ENCODE results near the gene NTM.

DNA sequence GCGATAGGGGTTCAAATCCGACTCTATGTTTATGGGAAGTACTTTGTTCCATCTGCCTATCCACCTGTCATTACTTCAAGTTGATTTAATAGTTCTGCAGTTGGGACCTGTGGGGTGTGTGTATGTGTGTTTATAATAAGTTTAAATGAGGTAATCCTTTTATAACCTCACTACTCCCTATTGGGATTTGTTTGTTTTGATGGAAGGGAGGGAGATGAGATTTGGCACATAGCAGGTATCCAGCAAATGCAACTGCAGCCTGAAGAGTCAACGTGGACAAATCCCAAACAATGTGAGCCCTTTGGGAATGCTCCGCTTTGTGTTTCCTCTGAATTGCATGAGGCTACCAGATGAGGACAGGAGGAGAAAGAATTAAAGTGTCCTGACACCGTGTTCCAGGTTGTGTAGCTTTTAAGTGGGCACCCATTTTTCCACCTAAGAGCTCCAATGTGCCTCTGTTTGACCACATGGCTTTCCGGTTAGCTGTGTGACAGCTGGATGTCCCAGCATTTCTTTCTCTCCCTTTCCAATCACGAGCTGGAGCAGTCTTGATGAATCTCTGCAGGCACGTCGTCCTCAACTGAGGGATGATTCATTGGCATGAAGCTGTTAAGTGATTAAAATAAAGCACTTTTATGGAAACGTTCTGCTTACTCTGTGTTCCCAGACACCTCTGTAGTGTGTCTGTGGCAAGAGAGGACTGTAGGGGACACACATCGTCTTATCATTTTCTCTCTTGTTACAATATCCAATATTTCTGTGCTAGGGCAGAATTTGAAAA, 610.7 kb downstream of the NTM start:
- TF ChIP-seq, protein P1, sequence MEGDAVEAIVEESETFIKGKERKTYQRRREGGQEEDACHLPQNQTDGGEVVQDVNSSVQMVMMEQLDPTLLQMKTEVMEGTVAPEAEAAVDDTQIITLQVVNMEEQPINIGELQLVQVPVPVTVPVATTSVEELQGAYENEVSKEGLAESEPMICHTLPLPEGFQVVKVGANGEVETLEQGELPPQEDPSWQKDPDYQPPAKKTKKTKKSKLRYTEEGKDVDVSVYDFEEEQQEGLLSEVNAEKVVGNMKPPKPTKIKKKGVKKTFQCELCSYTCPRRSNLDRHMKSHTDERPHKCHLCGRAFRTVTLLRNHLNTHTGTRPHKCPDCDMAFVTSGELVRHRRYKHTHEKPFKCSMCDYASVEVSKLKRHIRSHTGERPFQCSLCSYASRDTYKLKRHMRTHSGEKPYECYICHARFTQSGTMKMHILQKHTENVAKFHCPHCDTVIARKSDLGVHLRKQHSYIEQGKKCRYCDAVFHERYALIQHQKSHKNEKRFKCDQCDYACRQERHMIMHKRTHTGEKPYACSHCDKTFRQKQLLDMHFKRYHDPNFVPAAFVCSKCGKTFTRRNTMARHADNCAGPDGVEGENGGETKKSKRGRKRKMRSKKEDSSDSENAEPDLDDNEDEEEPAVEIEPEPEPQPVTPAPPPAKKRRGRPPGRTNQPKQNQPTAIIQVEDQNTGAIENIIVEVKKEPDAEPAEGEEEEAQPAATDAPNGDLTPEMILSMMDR (IDR thresholded peaks at IDR 0.05), result no peak
- TF ChIP-seq EP300 (IDR thresholded peaks at IDR 0.05) (no peak), POLR2A (IDR thresholded peaks at IDR 0.05) (no peak)
